ENCODE data around the gene TOP3A. TPM values are rescaled to one million over a fixed set of nuclear protein-coding genes. Genes with fewer than 3 reads are reported as not detected.

TOP3A gene
- total RNA-seq, 1 experiment from 2014 or later: 68.7 TPM

- peaks cover 12% of the 10 kb centered on the region for H3K23me2 ChIP-seq (ENCODE audit: insufficient read length, low read depth, low read length, poor library complexity, severe bottlenecking)
- H3K14ac ChIP-seq (ENCODE audit: insufficient read depth, low read length): peak overlapping the region; percentile 33; the same call in 1 of the 2 replicates
- Mint-ChIP-seq H3K4me3 (peak overlapping the region; percentile 96 to 98), H3K27ac (peak overlapping the region; percentile 95 to 98 (median 98)), H3K9me3 (no peaks in the 10 kb centered on the region), H3K27me3 (ENCODE audit: low read depth) (no peaks in the 10 kb centered on the region), H3K4me1 (peaks cover 25 to 41% of the 10 kb centered on the region in 2 experiments), H3K36me3 (ENCODE audit: insufficient read depth in 1 of 3, low read depth in 3 of 3) (peaks cover 16 to 39% (median 38%) of the 10 kb centered on the region in 3 experiments; a peak in 6 of 7 replicates)
- no peaks in the 10 kb centered on the region for H3K79me1 ChIP-seq (ENCODE audit: insufficient read depth, low read depth, low read length, poor library complexity, severe bottlenecking)
- no peak overlapping the region for H3K56ac ChIP-seq (ENCODE audit: insufficient read length, low read depth, low read length)
- no peak overlapping the region for H2AK5ac ChIP-seq (ENCODE audit: insufficient read length, low read length)
- no peak overlapping the region for H3K4ac ChIP-seq (ENCODE audit: low read depth, low read length)
- no peaks in the 10 kb centered on the region for H3K4me1 ChIP-seq (ENCODE audit: insufficient read depth, low read length)
- H3K9ac ChIP-seq (ENCODE audit: extremely low read depth, insufficient read length, low read length): peak overlapping the region; percentile 5
- no peak overlapping the region for H3K27ac ChIP-seq (ENCODE audit: insufficient read length, low read depth, low read length)
- WGBS (ENCODE audit: extremely low coverage, insufficient read length, low lambda C conversion rate): no CpG with 5 or more reads among the region's 16 CpGs
- H4K91ac ChIP-seq (ENCODE audit: insufficient read length, low read depth, low read length): no peak overlapping the region
- H2BK20ac ChIP-seq (ENCODE audit: low read depth, low read length, poor library complexity, severe bottlenecking): no peak overlapping the region
- H2BK120ac ChIP-seq (ENCODE audit: low read depth, low read length, poor library complexity, severe bottlenecking): no peak overlapping the region
- no peak overlapping the region for H2BK12ac ChIP-seq (ENCODE audit: insufficient read length, low read depth, low read length)
- H4K20me1 ChIP-seq (ENCODE audit: control insufficient read depth, insufficient read depth, insufficient read length): no peaks in the 10 kb centered on the region
- peak; percentile 87 for DNase-seq
- no peak overlapping the region for H2BK5ac ChIP-seq (ENCODE audit: insufficient read length, low read length)
- no peak overlapping the region for H4K8ac ChIP-seq (replicated peaks; ENCODE audit: insufficient read length, low read depth, low read length)
- no peak overlapping the region for H4K5ac ChIP-seq (ENCODE audit: insufficient read length, low read depth, low read length)
- H3K79me2 ChIP-seq (ENCODE audit: insufficient read depth, low read length): no peaks in the 10 kb centered on the region; the same call in 1 of the 2 replicates
- no peaks in the 10 kb centered on the region for H3K27me3 ChIP-seq (ENCODE audit: insufficient read depth, low read length)
- H2BK15ac ChIP-seq (ENCODE audit: low read depth, low read length): no peak overlapping the region
- H3K18ac ChIP-seq (ENCODE audit: insufficient read length, low read depth, low read length): peak overlapping the region; percentile 28
- no peak overlapping the region for H2AFZ ChIP-seq (ENCODE audit: low read length)
- no peak overlapping the region for H3K23ac ChIP-seq (ENCODE audit: insufficient read length, low read depth, low read length)
- no peak overlapping the region for H3T11ph ChIP-seq (ENCODE audit: low read length)
- peak overlapping the region; percentile 70 for H3K4me2 ChIP-seq (ENCODE audit: insufficient read depth, insufficient read length, low read length)
- no peaks in the 10 kb centered on the region for H3K9me3 ChIP-seq (ENCODE audit: control insufficient read depth, low read depth, low read length)
- no peak for TF ChIP-seq CTCF (conservative IDR thresholded peaks at IDR 0.05)
Observed at GRCh38 chr17:18257982-18258355, 56.8 kb downstream of the TOP3A start.
